HCT116 (cell line): ENCODE data around the gene F7. TPM values are rescaled to one million over a fixed set of nuclear protein-coding genes. Genes with fewer than 3 reads are reported as not detected.

Experiments used
- ATAC-seq: fragments of 200-7000 bp; cut with Tn5 transposase; 2 replicates; pipeline ENCODE4 v1.9.1; 2020; ENCODE audit warnings: mild to moderate bottlenecking, moderate library complexity
- BruUV-seq: library from RNA; stranded (reverse); fragments of 400-500 nt; replicated peaks from 2 replicates; lab custom pipeline; 2021; lab: Mats Ljungman, UMichigan
- CTCF ChIA-PET: fragments of 300-600 bp; sonication (Branson Sonifier 250); formaldehyde crosslinking; loops from one replicate; lab custom pipeline; 2021; ENCODE audit warnings: antibody characterized with exemption; lab: Charles Lee
- POLR2A ChIA-PET: fragments of 300-600, 350-600 bp; sonication (Branson Sonifier 250); formaldehyde crosslinking; loops from one replicate; lab custom pipeline; 2021; ENCODE audit warnings: antibody characterized with exemption; lab: Charles Lee
- RAD21 ChIA-PET, 2 experiments: fragments of 300-600 bp; sonication (Branson Sonifier 250); formaldehyde crosslinking; loops; one replicate each; lab custom pipeline; 2023; ENCODE audit warnings: low total read pairs in 2 of 2; ENCODE audit not compliant: uncharacterized antibody in 2 of 2, unreplicated experiment in 2 of 2, low non-redundant PET in 1 of 2; lab: Charles Lee
- DNase-seq: peaks from one replicate; pipeline ENCODE4 v3.0.0-alpha.2; 2010; ENCODE audit warnings: low read depth, low spot score
- H2AFZ ChIP-seq: fragments of 200-600 bp; shearing (Covaris generic), sonication (generic); 2 replicates; pipeline ENCODE4 v1.6.1; 2017; ENCODE audit warnings: low read depth, mixed run types, mixed read lengths, antibody characterized with exemption, low read length; ENCODE audit not compliant: poor library complexity, severe bottlenecking
- H3K27ac ChIP-seq: 2 replicates; pipeline ENCODE4 v1.5.1; 2012; ENCODE audit warnings: low read depth, low read length
- H3K27me3 ChIP-seq: fragments of 200-600 bp; sonication (generic); 2 replicates; pipeline ENCODE4 v1.6.1; 2016; ENCODE audit warnings: mixed run types, low read length, mixed read lengths; ENCODE audit not compliant: insufficient read depth
- H3K36me3 ChIP-seq, 2 experiments: fragments of 200-500 bp in 1 of 2; fragments of 200-600 bp in 1 of 2; sonication (Bioruptor generic) in 1 of 2; sonication (generic) in 1 of 2; 2 replicates each; pipeline versions ENCODE4 v1.5.1 to v1.6.1; 2014 to 2016; ENCODE audit warnings: low read length in 2 of 2, inconsistent platforms in 1 of 2, mixed read lengths in 1 of 2, mixed run types in 1 of 2; ENCODE audit not compliant: insufficient read depth in 2 of 2, control insufficient read depth in 1 of 2
- H3K4me1 ChIP-seq, 2 experiments: fragments of 200-600 bp in 1 of 2; sonication (generic) in 1 of 2; 2 replicates each; pipeline versions ENCODE4 v1.5.1 to v1.6.1; 2012 to 2017; ENCODE audit warnings: low read length in 2 of 2, inconsistent platforms in 1 of 2, mild to moderate bottlenecking in 1 of 2, mixed read lengths in 1 of 2, mixed run types in 1 of 2, moderate library complexity in 1 of 2; ENCODE audit not compliant: insufficient read depth in 2 of 2, control insufficient read depth in 1 of 2
- H3K4me2 ChIP-seq: fragments of 200-600 bp; sonication (generic); 2 replicates; pipeline ENCODE4 v1.6.1; 2017; ENCODE audit warnings: mixed run types, low read length, mixed read lengths
- H3K4me3 ChIP-seq, 2 experiments: fragments of 200-600 bp in 1 of 2; sonication (generic) in 1 of 2; replicated peaks in 1 of 2; 2 replicates each; pipeline ENCODE4 v1.5.1; 2011 to 2016; ENCODE audit warnings: low read length in 2 of 2, control low read depth in 1 of 2, low read depth in 1 of 2, mild to moderate bottlenecking in 1 of 2, mixed read lengths in 1 of 2, mixed run types in 1 of 2
- H3K79me2 ChIP-seq: fragments of 200-600 bp; sonication (generic); 2 replicates; pipeline ENCODE4 v1.6.1; 2017; ENCODE audit warnings: mild to moderate bottlenecking, mixed run types, low read length, moderate library complexity, mixed read lengths; ENCODE audit not compliant: insufficient read depth
- H3K9ac ChIP-seq: fragments of 200-600 bp; sonication (generic); 2 replicates; pipeline ENCODE4 v1.6.1; 2016; ENCODE audit warnings: low read length, mixed read lengths
- H3K9me2 ChIP-seq: fragments of 200-600 bp; sonication (generic), shearing (Covaris generic); 2 replicates; pipeline ENCODE4 v1.6.1; 2017; ENCODE audit warnings: mixed run types, mild to moderate bottlenecking, moderate library complexity; ENCODE audit not compliant: insufficient read depth
- H3K9me3 ChIP-seq, 2 experiments: fragments of 200-500 bp in 1 of 2; fragments of 200-600 bp in 1 of 2; sonication (Bioruptor generic) in 1 of 2; sonication (generic) in 1 of 2; 2 replicates each; pipeline ENCODE4 v1.6.1; 2014 to 2017; ENCODE audit warnings: low read length in 2 of 2, mixed read lengths in 2 of 2, inconsistent platforms in 1 of 2, low read depth in 1 of 2, mild to moderate bottlenecking in 1 of 2, mixed run types in 1 of 2, moderate library complexity in 1 of 2; ENCODE audit not compliant: control insufficient read depth in 1 of 2, insufficient read depth in 1 of 2
- H4K20me1 ChIP-seq: fragments of 200-600 bp; sonication (generic), shearing (Covaris generic); 2 replicates; pipeline ENCODE4 v1.6.1; 2017; ENCODE audit warnings: mixed run types, mild to moderate bottlenecking, moderate library complexity; ENCODE audit not compliant: insufficient read depth
- CBX3 ChIP-seq: IDR thresholded peaks from 2 replicates; pipeline ENCODE4 v1.6.1; 2012; ENCODE audit warnings: low read depth
- CEBPB ChIP-seq: IDR thresholded peaks from 2 replicates; pipeline ENCODE4 v1.6.1; 2012; ENCODE audit warnings: low read depth
- ELF1 ChIP-seq: IDR thresholded peaks from 2 replicates; pipeline ENCODE4 v1.6.1; 2012; ENCODE audit warnings: low read depth, borderline replicate concordance
- EZH2 ChIP-seq: fragments of 200-600 bp; sonication (generic); IDR thresholded peaks from 2 replicates; pipeline ENCODE4 v1.6.1; 2017; ENCODE audit warnings: antibody characterized with exemption, mixed run types
- EZH2phosphoT487 ChIP-seq: fragments of 200-600 bp; IDR thresholded peaks from 2 replicates; pipeline ENCODE4 v1.6.1; 2018; ENCODE audit warnings: antibody characterized with exemption, borderline replicate concordance
- FOSL1 ChIP-seq: IDR thresholded peaks from 2 replicates; pipeline ENCODE4 v1.6.1; 2012; ENCODE audit warnings: low read depth
- JUND ChIP-seq: IDR thresholded peaks from 2 replicates; pipeline ENCODE4 v1.6.1; 2012
- POLR2A ChIP-seq: IDR thresholded peaks from 2 replicates; pipeline ENCODE4 v1.7.0; 2011; ENCODE audit warnings: borderline replicate concordance; ENCODE audit not compliant: insufficient read depth, insufficient read length; ENCODE audit errors: extremely low read depth
- POLR2AphosphoS5 ChIP-seq: IDR thresholded peaks from 2 replicates; pipeline ENCODE4 v1.6.1; 2011; ENCODE audit warnings: mild to moderate bottlenecking, low read depth, low read length, moderate library complexity
- SRF ChIP-seq: IDR thresholded peaks from 2 replicates; pipeline ENCODE4 v1.6.1; 2012; ENCODE audit warnings: low read depth
- YY1 ChIP-seq: IDR thresholded peaks from 2 replicates; pipeline ENCODE4 v1.6.1; 2011; ENCODE audit warnings: low read length, low read depth, moderate library complexity, mild to moderate bottlenecking; ENCODE audit not compliant: insufficient replicate concordance; ENCODE audit errors: extremely low read depth
- ZFX ChIP-seq: fragments of 450-650 bp; IDR thresholded peaks from 2 replicates; pipeline ENCODE4 v1.6.1; 2017
- ZNF274 ChIP-seq: fragments of 200-500 bp; sonication (Bioruptor generic); IDR thresholded peaks from 2 replicates; pipeline ENCODE4 v1.6.1; 2014; ENCODE audit warnings: mild to moderate bottlenecking, low read depth, low read length, inconsistent platforms
- intact Hi-C: fragments of 100-400 bp; cut with micrococcal nuclease; formaldehyde crosslinking; loops from 2 replicates; pipeline ENCODE4 v1.10.0; 2022
- total RNA-seq: library from RNA; stranded (reverse); gene quantifications from one replicate; pipeline ENCODE4 v1.2.1, GENCODE V29; 2021; ENCODE audit not compliant: unreplicated experiment
- TF ChIP-seq, protein P1 (sequence below): IDR thresholded peaks from 2 replicates; pipeline ENCODE4 v1.6.1; 2012; ENCODE audit warnings: low read depth

Gene F7
- total RNA-seq, 1 experiment from 2014 or later = not detected

DNA sequence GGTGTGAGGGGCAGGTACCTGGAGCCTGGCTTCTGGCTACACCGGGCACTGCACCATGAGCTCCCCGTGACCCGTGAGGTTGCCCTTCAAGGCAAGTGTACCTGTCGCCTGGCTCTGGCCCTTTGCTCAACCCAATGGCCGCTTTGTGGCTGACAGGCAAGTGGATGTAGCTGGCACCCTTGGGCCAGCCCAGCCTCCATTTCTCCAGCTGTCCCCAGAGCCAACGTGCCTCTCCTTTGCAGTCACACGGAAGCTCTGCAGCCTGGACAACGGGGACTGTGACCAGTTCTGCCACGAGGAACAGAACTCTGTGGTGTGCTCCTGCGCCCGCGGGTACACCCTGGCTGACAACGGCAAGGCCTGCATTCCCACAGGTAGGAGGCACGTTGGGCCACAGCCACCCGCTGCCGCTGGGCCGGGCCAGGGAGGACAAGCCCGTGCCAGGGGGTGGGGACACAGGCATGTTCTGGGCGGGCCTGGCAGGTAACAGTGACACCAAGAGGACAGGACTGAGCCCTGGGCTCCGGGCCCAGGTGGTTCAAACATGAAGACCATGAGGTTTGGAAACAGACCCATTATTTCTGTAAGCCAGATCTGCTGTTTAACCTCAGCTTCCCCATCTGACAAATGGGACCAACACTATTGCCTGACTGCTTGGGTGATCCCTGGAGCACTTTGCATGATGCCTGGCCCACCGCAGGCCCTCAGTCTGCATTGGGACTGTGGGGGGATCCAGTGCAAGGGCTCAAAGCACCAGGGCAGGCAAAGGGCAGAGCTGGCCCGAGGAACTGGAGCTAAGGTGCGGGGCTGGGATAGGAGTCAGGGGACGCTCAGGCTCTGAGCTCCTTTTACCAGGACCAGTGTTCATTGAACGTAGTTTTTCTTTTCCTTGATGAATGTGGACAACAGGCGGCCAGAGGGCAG is 35.3 kb downstream of the F7 start:
- Histone ChIP-seq H3K4me2 (no peak overlapping the region), H3K9me3 (no peaks in the 10 kb centered on the region), H4K20me1 (no peaks in the 10 kb centered on the region), H3K4me1 (no peaks in the 10 kb centered on the region), H3K27ac (no peak overlapping the region), H2AFZ (no peak overlapping the region), H3K9ac (no peak overlapping the region), H3K9me2 (no peaks in the 10 kb centered on the region), H3K79me2 (no peaks in the 10 kb centered on the region), H3K4me3 (no peak overlapping the region), H3K27me3 (no peaks in the 10 kb centered on the region), H3K36me3 (no peaks in the 10 kb centered on the region)
- CTCF ChIA-PET = no interaction called here
- DNase-seq (no peak), ATAC-seq (no peak)
- POLR2A ChIA-PET = no interaction called here
- TF ChIP-seq ZFX (no peak; the same call in 1 of the 2 replicates), POLR2A (no peak), SRF (no peak), EZH2 (no peak), CBX3 (no peak), ELF1 (no peak), CEBPB (no peak), JUND (no peak), POLR2AphosphoS5 (no peak), EZH2phosphoT487 (no peak), FOSL1 (no peak), ZNF274 (no peak), YY1 (no peak)
- TF ChIP-seq, protein P1, sequence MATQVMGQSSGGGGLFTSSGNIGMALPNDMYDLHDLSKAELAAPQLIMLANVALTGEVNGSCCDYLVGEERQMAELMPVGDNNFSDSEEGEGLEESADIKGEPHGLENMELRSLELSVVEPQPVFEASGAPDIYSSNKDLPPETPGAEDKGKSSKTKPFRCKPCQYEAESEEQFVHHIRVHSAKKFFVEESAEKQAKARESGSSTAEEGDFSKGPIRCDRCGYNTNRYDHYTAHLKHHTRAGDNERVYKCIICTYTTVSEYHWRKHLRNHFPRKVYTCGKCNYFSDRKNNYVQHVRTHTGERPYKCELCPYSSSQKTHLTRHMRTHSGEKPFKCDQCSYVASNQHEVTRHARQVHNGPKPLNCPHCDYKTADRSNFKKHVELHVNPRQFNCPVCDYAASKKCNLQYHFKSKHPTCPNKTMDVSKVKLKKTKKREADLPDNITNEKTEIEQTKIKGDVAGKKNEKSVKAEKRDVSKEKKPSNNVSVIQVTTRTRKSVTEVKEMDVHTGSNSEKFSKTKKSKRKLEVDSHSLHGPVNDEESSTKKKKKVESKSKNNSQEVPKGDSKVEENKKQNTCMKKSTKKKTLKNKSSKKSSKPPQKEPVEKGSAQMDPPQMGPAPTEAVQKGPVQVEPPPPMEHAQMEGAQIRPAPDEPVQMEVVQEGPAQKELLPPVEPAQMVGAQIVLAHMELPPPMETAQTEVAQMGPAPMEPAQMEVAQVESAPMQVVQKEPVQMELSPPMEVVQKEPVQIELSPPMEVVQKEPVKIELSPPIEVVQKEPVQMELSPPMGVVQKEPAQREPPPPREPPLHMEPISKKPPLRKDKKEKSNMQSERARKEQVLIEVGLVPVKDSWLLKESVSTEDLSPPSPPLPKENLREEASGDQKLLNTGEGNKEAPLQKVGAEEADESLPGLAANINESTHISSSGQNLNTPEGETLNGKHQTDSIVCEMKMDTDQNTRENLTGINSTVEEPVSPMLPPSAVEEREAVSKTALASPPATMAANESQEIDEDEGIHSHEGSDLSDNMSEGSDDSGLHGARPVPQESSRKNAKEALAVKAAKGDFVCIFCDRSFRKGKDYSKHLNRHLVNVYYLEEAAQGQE = no peak
- intact Hi-C loops = no loop called here
- RAD21 ChIA-PET = no interaction called here
- no TSS peak for BruUV-seq
